AG04449 (cell line): ENCODE measurements around the gene CCR9.
"Not testable (repeated sequence)": the region's sequence is repeated elsewhere in the genome, so short reads cannot be mapped to it uniquely, and the experiment has no call there.

ENCODE experiments used
- CTCF ChIA-PET: fragments of 350-600 bp; formaldehyde crosslinking; extraction: SDS; loops from one replicate; lab custom pipeline; 2021; ENCODE audit warnings: antibody characterized with exemption; lab: Yijun Ruan, JAX
- POLR2A ChIA-PET: fragments of 400-600, 350-600 bp; formaldehyde crosslinking; extraction: SDS; loops from one replicate; lab custom pipeline; 2020; ENCODE audit warnings: antibody characterized with exemption, inconsistent platforms; lab: Yijun Ruan, JAX
- DNase-seq: peaks from one replicate; pipeline ENCODE4 v3.0.0-alpha.2; 2010; ENCODE audit warnings: low read depth, low spot score
- H3K4me3 ChIP-seq: 2 replicates; pipeline ENCODE4 v1.5.1; 2011; ENCODE audit warnings: low read depth, mild to moderate bottlenecking, control low read depth, low read length
- CTCF ChIP-seq: IDR thresholded peaks from one replicate; pipeline ENCODE4 v1.5.1; 2011; ENCODE audit warnings: mild to moderate bottlenecking, moderate library complexity, low read length, control low read depth, inconsistent platforms; ENCODE audit not compliant: insufficient read depth; ENCODE audit errors: missing control alignments

Gene CCR9

GRCh38 chr3:45844616-45845015 is 41.7 kb upstream of the CCR9 start:
- H3K4me3 ChIP-seq: no peak overlapping the region
- ChIA-PET CTCF (interaction anchor here (0.9 to 1.9 kb wide), 3 partner anchors 9 to 84 kb away, joined by 4 to 5 read pairs (median 4); no protein-coding TSS in a partner anchor), POLR2A (no interaction called here)
- no peak for TF ChIP-seq CTCF
- DNase-seq: no peak

DNA sequence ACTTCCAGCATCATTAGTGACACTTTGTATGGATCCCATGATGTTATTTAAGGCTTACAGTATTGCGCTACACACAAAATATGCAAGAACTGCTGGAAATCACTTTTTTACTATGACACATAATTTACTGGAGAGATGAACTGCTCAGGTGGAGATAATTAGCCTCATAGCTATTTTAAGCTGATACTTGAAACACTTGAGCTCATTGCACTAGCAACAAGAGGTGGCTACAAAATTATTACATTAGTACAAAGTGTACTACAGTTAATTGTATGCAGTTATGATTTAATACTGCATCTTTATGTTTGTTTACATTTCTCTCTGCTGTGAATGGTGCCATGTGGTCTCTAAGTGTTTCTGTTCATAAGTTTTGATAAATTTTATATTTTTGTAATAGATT is 38.0 kb upstream of the CCR9 start:
- CTCF ChIA-PET: interaction anchor here (1.2 to 1.5 kb wide), 2 partner anchors 13 to 87 kb away, joined by 3 read pairs; no protein-coding TSS in a partner anchor

GRCh38 chr3:45852828-45853227 is 33.5 kb upstream of the CCR9 start:
- TF ChIP-seq CTCF: no peak
- CTCF ChIA-PET: interaction anchor here (0.7 to 1.0 kb wide), 2 partner anchors 11 to 15 kb away, joined by 3 read pairs; partner anchors contain the start of gene LZTFL1
- POLR2A ChIA-PET: no interaction called here
- no peak overlapping the region for H3K4me3 ChIP-seq
- no peak for DNase-seq

More for the DNA sequence above, 38.0 kb upstream of the CCR9 start:
- POLR2A ChIA-PET: no interaction called here
- no peak for TF ChIP-seq CTCF
- no peak for DNase-seq
- H3K4me3 ChIP-seq: no peak overlapping the region

- CTCF ChIA-PET, DNase-seq, POLR2A ChIA-PET, H3K4me3 ChIP-seq: not testable (repeated sequence)
These were observed 30.0 kb upstream of the CCR9 start for GRCh38 chr3:45856323-45856722.

DNA sequence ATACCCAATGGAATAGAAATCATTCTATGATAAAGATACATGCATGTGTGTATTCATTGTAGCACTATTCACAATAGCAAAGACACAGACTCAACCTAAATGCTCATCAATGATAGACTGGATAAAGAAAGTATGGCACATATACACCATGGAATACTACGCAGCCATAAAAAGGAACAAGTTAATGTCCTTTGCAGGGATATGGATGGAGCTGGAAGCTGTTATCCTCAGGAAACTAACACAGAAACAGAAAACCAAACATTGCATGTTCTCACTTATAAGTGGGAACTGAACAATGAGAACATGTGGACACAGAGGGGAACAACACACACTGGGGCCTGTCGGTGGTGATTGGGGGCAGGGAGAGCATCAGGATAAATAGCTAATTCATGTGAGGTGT is 29.3 kb upstream of the CCR9 start:
- DNase-seq, CTCF ChIA-PET, H3K4me3 ChIP-seq, POLR2A ChIA-PET: not testable (repeated sequence)

DNA sequence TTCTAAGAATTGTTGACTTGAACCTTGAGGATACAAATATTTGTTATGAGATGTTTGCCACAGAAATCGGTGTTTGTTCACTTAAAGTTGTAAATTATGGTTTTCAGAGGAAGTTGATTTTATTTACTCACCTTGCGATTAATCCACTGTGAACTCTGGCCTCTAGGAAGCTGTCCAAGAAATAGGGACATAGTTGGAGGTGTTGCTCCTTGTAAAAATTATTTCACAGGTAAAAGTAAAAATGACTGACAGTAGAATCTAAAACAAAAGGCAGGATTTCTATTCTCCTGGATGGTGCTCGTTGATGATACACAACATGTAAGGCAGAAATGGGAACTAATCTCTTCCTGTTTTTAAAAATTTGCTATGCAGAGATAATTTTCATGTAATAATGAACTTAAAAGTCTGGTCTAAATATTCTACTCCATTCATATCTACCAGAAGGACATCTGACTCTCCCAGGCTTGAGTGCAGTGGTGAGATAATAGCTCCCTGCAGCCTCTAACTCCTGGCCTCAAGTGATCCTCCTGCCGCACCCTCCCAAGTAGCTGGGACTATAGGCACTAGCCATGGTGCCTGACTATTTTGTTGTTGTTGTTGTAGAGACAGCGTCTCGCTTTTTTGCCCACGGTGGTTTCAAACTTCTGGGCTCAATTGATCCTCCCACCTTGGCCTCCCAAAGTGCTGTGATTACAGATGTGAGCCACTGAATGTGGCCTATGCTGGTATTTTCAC is 27.4 kb upstream of the CCR9 start:
- POLR2A ChIA-PET: no interaction called here

More for the DNA sequence above, 27.4 kb upstream of the CCR9 start:
- H3K4me3 ChIP-seq: no peak overlapping the region
- DNase-seq: no peak
- CTCF ChIA-PET: interaction anchor here (0.6 kb wide), 1 partner anchor 7 kb away, joined by 3 read pairs; no protein-coding TSS in a partner anchor
- TF ChIP-seq CTCF: no peak
